Colonic mucosa (tissue), 4 donors: Measurements from ENCODE around the gene CAMTA1. TPM values are rescaled to one million over a fixed set of nuclear protein-coding genes. Genes with fewer than 3 reads are reported as not detected.

ENCODE experiments used
- DNase-seq: peaks from one replicate; pipeline ENCODE4 v3.0.0-alpha.2; 2020
- H3K27ac ChIP-seq: fragments of 200-600 bp; one replicate; pipeline ENCODE4 v1.8.0; 2021
- H3K27me3 ChIP-seq: fragments of 200-600 bp; one replicate; pipeline ENCODE4 v1.8.0; 2021
- H3K36me3 ChIP-seq: fragments of 200-600 bp; one replicate; pipeline ENCODE4 v1.8.0; 2021
- H3K4me1 ChIP-seq: fragments of 200-600 bp; one replicate; pipeline ENCODE4 v1.8.0; 2021; ENCODE audit warnings: mild to moderate bottlenecking
- H3K4me3 ChIP-seq: fragments of 200-600 bp; one replicate; pipeline ENCODE4 v1.8.0; 2021
- H3K9ac ChIP-seq, 2 donors: one replicate each; pipeline ENCODE4 v1.7.0; 2013; ENCODE audit warnings: control low read depth in 2 of 2, low read depth in 2 of 2, low read length in 2 of 2
- H3K9me3 ChIP-seq: fragments of 200-600 bp; one replicate; pipeline ENCODE4 v1.8.0; 2021
- intact Hi-C: fragments of 100-400 bp; cut with DNase I; formaldehyde crosslinking; loops from one replicate; pipeline ENCODE4 v1.14.1; 2022
- total RNA-seq, 2 donors: library from RNA; stranded (reverse); fragmentation: NEBNext Ultra II Directional in 1 of 2; extraction: Animal tissue kit (Norgen Biotek cat#: 25700) in 1 of 2; gene quantifications; one replicate each; pipeline ENCODE4 v1.2.1, GENCODE V29; 2021
- TF ChIP-seq, protein P1 (sequence below): fragments of 200-600 bp; IDR thresholded peaks from one replicate; pipeline ENCODE4 v1.8.0; 2022; ENCODE audit warnings: antibody characterized with exemption, mild to moderate bottlenecking
- donor health status: healthy.
- donor health status: DM: no; HTN: no; CAD: no.
- donor health status: DM: no; HTN: no; CAD: no.

The CAMTA1 gene
- total RNA-seq, 2 donors from 2014 or later = 76.8 to 92.8 TPM

DNA sequence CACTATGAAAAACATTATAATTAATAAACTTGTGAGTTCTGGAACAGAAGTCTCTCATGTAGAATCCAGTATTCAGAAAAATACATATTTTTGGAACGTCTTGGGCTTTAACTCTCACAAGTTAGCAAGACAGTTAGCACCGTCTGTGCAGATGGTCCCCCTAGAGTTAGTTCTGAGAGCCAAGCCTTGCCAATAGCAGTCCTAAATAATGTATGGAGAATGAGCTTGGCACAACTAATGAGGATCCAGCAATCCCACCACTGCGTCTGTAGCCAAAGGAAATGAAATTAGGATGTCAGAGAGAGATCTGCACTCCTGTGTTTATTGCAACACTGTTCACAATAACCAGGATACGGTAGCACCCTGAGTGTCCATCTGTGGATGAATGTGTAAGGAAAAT lies 931.3 kb downstream of the CAMTA1 start:
- TF ChIP-seq, protein P1, sequence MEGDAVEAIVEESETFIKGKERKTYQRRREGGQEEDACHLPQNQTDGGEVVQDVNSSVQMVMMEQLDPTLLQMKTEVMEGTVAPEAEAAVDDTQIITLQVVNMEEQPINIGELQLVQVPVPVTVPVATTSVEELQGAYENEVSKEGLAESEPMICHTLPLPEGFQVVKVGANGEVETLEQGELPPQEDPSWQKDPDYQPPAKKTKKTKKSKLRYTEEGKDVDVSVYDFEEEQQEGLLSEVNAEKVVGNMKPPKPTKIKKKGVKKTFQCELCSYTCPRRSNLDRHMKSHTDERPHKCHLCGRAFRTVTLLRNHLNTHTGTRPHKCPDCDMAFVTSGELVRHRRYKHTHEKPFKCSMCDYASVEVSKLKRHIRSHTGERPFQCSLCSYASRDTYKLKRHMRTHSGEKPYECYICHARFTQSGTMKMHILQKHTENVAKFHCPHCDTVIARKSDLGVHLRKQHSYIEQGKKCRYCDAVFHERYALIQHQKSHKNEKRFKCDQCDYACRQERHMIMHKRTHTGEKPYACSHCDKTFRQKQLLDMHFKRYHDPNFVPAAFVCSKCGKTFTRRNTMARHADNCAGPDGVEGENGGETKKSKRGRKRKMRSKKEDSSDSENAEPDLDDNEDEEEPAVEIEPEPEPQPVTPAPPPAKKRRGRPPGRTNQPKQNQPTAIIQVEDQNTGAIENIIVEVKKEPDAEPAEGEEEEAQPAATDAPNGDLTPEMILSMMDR = no peak
- intact Hi-C loops = no loop called here

DNA sequence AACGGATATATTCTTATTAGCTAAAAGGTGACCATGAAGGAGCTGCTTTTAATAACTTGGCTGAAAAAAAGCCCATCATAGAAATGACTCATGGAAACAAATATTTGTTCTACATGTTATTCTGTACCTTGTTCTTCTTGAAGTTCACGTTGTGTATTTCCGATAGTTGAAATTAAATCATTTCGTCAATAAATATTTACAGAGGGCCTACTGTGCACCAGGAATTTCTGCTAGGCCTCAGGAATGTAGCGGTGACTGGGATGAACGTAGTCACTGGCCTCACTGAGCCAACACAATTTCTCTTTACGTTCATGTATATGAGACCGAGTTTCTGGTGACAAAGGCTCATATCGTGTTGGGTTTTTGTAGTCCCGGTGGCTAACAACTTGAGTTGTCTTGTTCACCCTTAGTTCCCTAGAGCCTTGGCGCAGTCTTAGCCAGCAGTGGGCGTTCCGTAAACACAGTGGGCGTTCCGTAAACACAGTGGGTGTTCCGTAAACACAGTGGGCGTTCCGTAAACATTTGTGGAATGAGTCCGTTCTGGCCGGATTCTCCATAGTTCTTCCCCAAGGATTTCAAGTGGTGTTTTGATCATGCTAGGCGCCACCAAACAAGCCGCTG lies 932.6 kb downstream of the CAMTA1 start:
- Histone ChIP-seq H3K27ac (no peak overlapping the region), H3K27me3 (no peaks in the 10 kb centered on the region), H3K9ac (no peak overlapping the region), H3K4me3 (no peak overlapping the region), H3K9me3 (no peaks in the 10 kb centered on the region), H3K4me1 (no peaks in the 10 kb centered on the region), H3K36me3 (no peaks in the 10 kb centered on the region)
- TF ChIP-seq, protein P1 = no peak
- no peak for DNase-seq
- intact Hi-C loops = no loop called here

More for the DNA sequence above, 931.3 kb downstream of the CAMTA1 start:
- Histone ChIP-seq H3K36me3 (no peaks in the 10 kb centered on the region), H3K27ac (no peak overlapping the region), H3K4me1 (no peaks in the 10 kb centered on the region), H3K4me3 (no peak overlapping the region), H3K27me3 (no peaks in the 10 kb centered on the region), H3K9me3 (no peaks in the 10 kb centered on the region), H3K9ac (no peak overlapping the region)
- DNase-seq = no peak

DNA sequence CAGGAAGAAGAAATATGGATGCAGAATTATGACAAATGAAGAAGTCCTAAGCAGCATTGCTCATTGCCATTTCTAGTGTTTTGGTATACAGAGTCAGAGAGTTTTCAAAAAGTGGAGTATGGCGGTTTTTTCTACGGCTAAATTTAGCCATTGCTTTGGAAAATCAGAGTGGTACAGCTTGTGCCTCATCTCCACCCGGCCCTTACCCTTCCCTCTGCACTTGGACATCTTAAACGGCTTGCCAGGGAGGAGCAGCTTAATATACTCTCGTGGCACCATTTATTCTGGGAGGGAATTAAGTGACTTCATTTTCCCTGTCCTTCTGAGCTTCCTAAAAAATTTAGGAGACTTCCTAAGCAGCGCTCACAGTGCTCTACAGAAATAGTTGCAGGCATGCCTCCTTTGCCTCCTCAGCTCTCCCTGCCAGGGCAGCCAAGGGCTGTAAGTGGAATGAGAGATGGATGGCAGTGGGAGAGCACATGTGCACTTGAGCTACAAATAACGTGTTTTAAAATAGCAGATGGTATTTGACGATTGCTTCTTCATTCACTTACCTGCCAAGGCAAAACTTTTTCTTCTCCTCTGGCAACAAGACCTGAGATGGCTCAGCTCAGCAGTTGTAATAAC lies 934.3 kb downstream of the CAMTA1 start:
- Histone ChIP-seq H3K4me1 (no peaks in the 10 kb centered on the region), H3K9ac (no peak overlapping the region), H3K27ac (no peak overlapping the region), H3K27me3 (no peaks in the 10 kb centered on the region), H3K9me3 (no peaks in the 10 kb centered on the region), H3K4me3 (no peak overlapping the region), H3K36me3 (no peaks in the 10 kb centered on the region)
- TF ChIP-seq, protein P1 = no peak
- intact Hi-C loops = no loop called here
- no peak for DNase-seq

DNA sequence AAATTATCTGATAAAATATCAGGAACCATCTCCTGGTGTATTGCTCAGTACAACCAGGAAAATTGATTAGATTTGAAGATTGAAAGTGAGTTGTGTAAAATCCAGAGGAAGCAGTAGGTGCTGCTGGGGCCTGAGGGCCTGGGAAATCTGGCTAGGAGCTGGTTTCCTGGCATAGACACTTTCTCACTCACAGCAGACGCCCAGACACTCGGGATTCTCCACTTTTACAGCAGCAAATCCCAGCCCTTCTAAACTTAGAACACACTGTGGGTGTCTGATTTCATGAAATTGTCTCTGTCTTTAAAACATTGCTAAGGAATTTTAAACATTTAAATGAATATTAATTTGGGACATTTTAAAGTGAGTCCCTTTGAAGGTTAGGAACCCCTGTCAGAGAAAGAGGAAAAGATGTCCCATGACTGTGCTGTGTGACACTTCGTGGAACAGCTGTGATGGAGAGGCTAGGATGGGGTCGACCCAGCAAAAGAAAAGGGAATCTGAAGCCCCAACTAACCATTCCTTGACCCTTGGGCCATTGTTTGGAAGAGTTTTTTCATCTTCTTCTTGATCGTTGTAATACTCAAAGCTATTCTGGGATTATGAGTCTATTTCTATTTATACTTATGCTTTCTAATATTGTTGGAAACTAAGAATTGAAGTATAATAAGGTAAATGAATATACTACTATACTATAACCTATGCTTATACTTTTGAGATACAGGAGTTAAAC lies 936.9 kb downstream of the CAMTA1 start:
- Histone ChIP-seq H3K27ac (no peak overlapping the region), H3K9me3 (no peaks in the 10 kb centered on the region), H3K27me3 (no peaks in the 10 kb centered on the region), H3K36me3 (no peaks in the 10 kb centered on the region), H3K4me3 (no peak overlapping the region), H3K4me1 (no peaks in the 10 kb centered on the region), H3K9ac (no peak overlapping the region)
- DNase-seq = no peak
- intact Hi-C loops = no loop called here
- TF ChIP-seq, protein P1 = no peak

DNA sequence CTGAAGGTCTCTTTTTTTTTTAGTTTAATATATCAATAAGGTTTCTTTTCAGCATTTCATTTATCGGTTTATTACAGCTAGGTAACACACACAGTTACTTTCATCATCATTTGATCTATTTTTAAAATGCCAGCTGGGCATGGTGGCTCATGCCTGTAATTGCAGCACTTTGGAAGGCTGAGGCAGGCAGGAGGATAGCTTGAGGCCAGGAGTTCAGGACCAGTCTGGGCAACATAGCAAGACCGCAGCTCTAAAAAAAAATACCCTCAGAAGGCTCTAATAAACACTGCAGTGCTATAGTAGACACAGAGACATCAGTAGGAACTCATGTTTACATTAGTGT lies 937.4 kb downstream of the CAMTA1 start:
- H3K9ac ChIP-seq = no peak overlapping the region
- no peak overlapping the region for H3K27ac ChIP-seq
- TF ChIP-seq, protein P1 = no peak
- H3K9me3 ChIP-seq = no peaks in the 10 kb centered on the region
- no peak for DNase-seq
- H3K4me1 ChIP-seq = no peaks in the 10 kb centered on the region
- H3K27me3 ChIP-seq = no peaks in the 10 kb centered on the region
- no peaks in the 10 kb centered on the region for H3K36me3 ChIP-seq
- intact Hi-C loops = no loop called here
- no peak overlapping the region for H3K4me3 ChIP-seq
